ENCODE results near the gene ANKS1B.

DNA sequence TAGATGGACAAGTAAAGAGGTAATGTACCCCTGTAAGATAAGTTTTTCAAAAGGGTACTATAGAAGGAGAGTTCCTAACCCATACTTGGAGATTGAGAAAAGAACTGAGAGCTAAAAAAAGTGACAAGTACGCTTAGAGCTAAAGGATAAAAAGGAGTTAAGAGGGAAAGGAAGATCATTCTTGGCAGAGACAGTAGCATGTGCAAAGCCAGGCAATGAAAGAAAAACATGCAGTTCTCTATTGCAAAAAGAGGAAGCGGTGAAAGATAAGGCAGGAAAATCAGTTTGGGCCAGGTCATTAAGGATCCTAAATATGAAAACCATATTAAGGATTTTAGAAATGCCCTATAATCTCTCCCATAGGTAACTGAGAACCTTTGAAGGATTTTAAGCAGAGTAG, 837.6 kb downstream of the ANKS1B start:
- TF ChIP-seq POLR2A (IDR thresholded peaks at IDR 0.05; ENCODE audit: low read length) = no peak
- TF ChIP-seq GATA1 (IDR thresholded peaks at IDR 0.05; ENCODE audit: low read depth, low read length) = no peak

Data from erythroblast (primary cell).